Panc1 (cell line): ENCODE measurements around the gene CWC22. TPM values are rescaled to one million over a fixed set of nuclear protein-coding genes. Genes with fewer than 3 reads are reported as not detected.
A peak's percentile ranks its signal among the peaks of the same experiment; 100 is the strongest.

Source experiments
- ATAC-seq: fragments of 200-7000 bp; cut with Tn5 transposase; 2 replicates; pipeline ENCODE4 v1.9.1; 2020; ENCODE audit warnings: mild to moderate bottlenecking, moderate library complexity
- BruUV-seq: library from RNA; stranded (reverse); fragments of 400-500 nt; replicated peaks from 2 replicates; lab custom pipeline; 2021; lab: Mats Ljungman, UMichigan
- CTCF ChIA-PET: fragments of 300-600 bp; sonication (Branson Sonifier 250); formaldehyde crosslinking; loops from one replicate; lab custom pipeline; 2022; ENCODE audit warnings: antibody characterized with exemption; lab: Charles Lee
- POLR2A ChIA-PET: fragments of 300-600 bp; sonication (Branson Sonifier 250); formaldehyde crosslinking; loops from one replicate; lab custom pipeline; 2022; ENCODE audit warnings: antibody characterized with exemption; lab: Charles Lee
- DNase-seq: peaks from one replicate; pipeline ENCODE4 v3.0.0-alpha.2; 2010; ENCODE audit warnings: low read depth, low spot score
- H3K27ac ChIP-seq: 2 replicates; pipeline ENCODE4 v1.5.1; 2011; ENCODE audit warnings: mild to moderate bottlenecking, low read length, inconsistent platforms
- H3K27me3 ChIP-seq: fragments of 200-500 bp; sonication (Bioruptor generic); 2 replicates; pipeline ENCODE4 v1.6.0; 2014; ENCODE audit warnings: low read length, inconsistent platforms; ENCODE audit not compliant: control insufficient read depth, insufficient read depth
- H3K36me3 ChIP-seq: fragments of 200-500 bp; sonication (Bioruptor generic); 2 replicates; pipeline ENCODE4 v1.5.1; 2014; ENCODE audit warnings: inconsistent platforms, mild to moderate bottlenecking, low read length, moderate library complexity; ENCODE audit not compliant: control insufficient read depth, insufficient read depth
- H3K4me1 ChIP-seq: 2 replicates; pipeline ENCODE4 v1.5.1; 2011; ENCODE audit warnings: inconsistent platforms, mild to moderate bottlenecking, low read length, moderate library complexity; ENCODE audit not compliant: control insufficient read depth, insufficient read depth
- H3K4me3 ChIP-seq, 2 experiments: 2 replicates each; pipeline ENCODE4 v1.5.1; 2011 to 2012; ENCODE audit warnings: low read depth in 2 of 2, low read length in 2 of 2, mild to moderate bottlenecking in 2 of 2, inconsistent platforms in 1 of 2, moderate library complexity in 1 of 2
- H3K9me3 ChIP-seq: fragments of 200-500 bp; sonication (Bioruptor generic); 2 replicates; pipeline ENCODE4 v1.5.1; 2014; ENCODE audit warnings: low read depth, mild to moderate bottlenecking, inconsistent platforms, low read length, moderate library complexity; ENCODE audit not compliant: control insufficient read depth, insufficient read depth
- POLR2AphosphoS5 ChIP-seq: IDR thresholded peaks from 2 replicates; pipeline ENCODE4 v1.6.1; 2012; ENCODE audit warnings: mild to moderate bottlenecking, low read depth, low read length, moderate library complexity
- SIN3A ChIP-seq: IDR thresholded peaks from 2 replicates; pipeline ENCODE4 v1.6.1; 2012; ENCODE audit warnings: low read depth, mild to moderate bottlenecking, low read length, moderate library complexity, borderline replicate concordance; ENCODE audit not compliant: insufficient read depth
- TCF7L2 ChIP-seq: IDR thresholded peaks from 2 replicates; pipeline ENCODE4 v1.6.1; 2011; ENCODE audit warnings: mild to moderate bottlenecking, low read depth, low read length, inconsistent platforms
- in situ Hi-C: cut with HindIII; loops from 2 replicates; pipeline ENCODE4 v1.10.0; 2016; ENCODE audit warnings: low sequenced_read_pairs, low pct_unique_long_range_greater_than_20kb
- intact Hi-C: fragments of 100-400 bp; cut with micrococcal nuclease; formaldehyde crosslinking; loops from one replicate; pipeline ENCODE4 v1.10.0; 2022; ENCODE audit not compliant: unreplicated experiment
- total RNA-seq: library from RNA; stranded (reverse); gene quantifications from one replicate; pipeline ENCODE4 v1.2.1, GENCODE V29; 2021; ENCODE audit not compliant: unreplicated experiment
- TF ChIP-seq, protein P1 (sequence below), 2 experiments: IDR thresholded peaks; 2 replicates each; pipeline ENCODE4 v1.6.1; 2011 to 2012; ENCODE audit warnings: low read depth in 2 of 2, control low read depth in 1 of 2, low read length in 1 of 2, mild to moderate bottlenecking in 1 of 2, moderate library complexity in 1 of 2; ENCODE audit not compliant: insufficient read depth in 1 of 2
- TF ChIP-seq, protein P2 (sequence below): fragments of 450-650 bp; IDR thresholded peaks from 2 replicates; pipeline ENCODE4 v1.5.1; 2017; ENCODE audit warnings: mild to moderate bottlenecking

CWC22 gene
- total RNA-seq, 1 experiment from 2014 or later, result 17.2 TPM

DNA sequence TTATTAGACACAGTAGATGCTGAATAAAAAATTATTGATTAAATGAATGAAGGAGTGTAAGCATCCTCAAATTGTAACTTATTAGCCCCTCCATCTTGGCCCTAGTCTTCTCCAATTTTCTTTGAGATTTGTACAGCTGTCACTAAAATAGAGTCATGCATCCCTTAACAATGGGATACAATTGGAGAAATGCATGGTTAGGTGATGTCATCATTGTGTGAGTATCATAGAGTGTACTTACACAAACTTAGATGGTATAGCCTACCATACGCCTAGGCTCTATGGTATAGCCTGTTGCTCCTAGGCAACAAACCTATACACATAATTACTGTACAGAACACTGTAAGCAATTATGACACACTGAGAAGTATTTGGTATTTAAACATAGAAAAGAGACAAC is 107.4 kb downstream of the CWC22 start:
- H3K27me3 ChIP-seq, result no peaks in the 10 kb centered on the region
- intact Hi-C loops (no loop called here), in situ Hi-C loops (no loop called here)
- no peak overlapping the region for H3K27ac ChIP-seq
- H3K9me3 ChIP-seq, result no peaks in the 10 kb centered on the region
- no peak for ATAC-seq
- TF ChIP-seq, protein P1, sequence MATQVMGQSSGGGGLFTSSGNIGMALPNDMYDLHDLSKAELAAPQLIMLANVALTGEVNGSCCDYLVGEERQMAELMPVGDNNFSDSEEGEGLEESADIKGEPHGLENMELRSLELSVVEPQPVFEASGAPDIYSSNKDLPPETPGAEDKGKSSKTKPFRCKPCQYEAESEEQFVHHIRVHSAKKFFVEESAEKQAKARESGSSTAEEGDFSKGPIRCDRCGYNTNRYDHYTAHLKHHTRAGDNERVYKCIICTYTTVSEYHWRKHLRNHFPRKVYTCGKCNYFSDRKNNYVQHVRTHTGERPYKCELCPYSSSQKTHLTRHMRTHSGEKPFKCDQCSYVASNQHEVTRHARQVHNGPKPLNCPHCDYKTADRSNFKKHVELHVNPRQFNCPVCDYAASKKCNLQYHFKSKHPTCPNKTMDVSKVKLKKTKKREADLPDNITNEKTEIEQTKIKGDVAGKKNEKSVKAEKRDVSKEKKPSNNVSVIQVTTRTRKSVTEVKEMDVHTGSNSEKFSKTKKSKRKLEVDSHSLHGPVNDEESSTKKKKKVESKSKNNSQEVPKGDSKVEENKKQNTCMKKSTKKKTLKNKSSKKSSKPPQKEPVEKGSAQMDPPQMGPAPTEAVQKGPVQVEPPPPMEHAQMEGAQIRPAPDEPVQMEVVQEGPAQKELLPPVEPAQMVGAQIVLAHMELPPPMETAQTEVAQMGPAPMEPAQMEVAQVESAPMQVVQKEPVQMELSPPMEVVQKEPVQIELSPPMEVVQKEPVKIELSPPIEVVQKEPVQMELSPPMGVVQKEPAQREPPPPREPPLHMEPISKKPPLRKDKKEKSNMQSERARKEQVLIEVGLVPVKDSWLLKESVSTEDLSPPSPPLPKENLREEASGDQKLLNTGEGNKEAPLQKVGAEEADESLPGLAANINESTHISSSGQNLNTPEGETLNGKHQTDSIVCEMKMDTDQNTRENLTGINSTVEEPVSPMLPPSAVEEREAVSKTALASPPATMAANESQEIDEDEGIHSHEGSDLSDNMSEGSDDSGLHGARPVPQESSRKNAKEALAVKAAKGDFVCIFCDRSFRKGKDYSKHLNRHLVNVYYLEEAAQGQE (IDR thresholded peaks at IDR 0.05; ENCODE audit: insufficient read depth in 1 of 2, low read depth in 2 of 2, low read length in 1 of 2), result no peak
- TF ChIP-seq TCF7L2 (no peak), POLR2AphosphoS5 (no peak), SIN3A (no peak)
- TF ChIP-seq, protein P2, sequence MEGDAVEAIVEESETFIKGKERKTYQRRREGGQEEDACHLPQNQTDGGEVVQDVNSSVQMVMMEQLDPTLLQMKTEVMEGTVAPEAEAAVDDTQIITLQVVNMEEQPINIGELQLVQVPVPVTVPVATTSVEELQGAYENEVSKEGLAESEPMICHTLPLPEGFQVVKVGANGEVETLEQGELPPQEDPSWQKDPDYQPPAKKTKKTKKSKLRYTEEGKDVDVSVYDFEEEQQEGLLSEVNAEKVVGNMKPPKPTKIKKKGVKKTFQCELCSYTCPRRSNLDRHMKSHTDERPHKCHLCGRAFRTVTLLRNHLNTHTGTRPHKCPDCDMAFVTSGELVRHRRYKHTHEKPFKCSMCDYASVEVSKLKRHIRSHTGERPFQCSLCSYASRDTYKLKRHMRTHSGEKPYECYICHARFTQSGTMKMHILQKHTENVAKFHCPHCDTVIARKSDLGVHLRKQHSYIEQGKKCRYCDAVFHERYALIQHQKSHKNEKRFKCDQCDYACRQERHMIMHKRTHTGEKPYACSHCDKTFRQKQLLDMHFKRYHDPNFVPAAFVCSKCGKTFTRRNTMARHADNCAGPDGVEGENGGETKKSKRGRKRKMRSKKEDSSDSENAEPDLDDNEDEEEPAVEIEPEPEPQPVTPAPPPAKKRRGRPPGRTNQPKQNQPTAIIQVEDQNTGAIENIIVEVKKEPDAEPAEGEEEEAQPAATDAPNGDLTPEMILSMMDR, result no peak
- H3K4me3 ChIP-seq, result no peak overlapping the region
- no peak for DNase-seq
- H3K4me1 ChIP-seq, result no peaks in the 10 kb centered on the region
- no peaks in the 10 kb centered on the region for H3K36me3 ChIP-seq
- ChIA-PET POLR2A (no interaction called here), CTCF (no interaction called here)
- no TSS peak for BruUV-seq

DNA sequence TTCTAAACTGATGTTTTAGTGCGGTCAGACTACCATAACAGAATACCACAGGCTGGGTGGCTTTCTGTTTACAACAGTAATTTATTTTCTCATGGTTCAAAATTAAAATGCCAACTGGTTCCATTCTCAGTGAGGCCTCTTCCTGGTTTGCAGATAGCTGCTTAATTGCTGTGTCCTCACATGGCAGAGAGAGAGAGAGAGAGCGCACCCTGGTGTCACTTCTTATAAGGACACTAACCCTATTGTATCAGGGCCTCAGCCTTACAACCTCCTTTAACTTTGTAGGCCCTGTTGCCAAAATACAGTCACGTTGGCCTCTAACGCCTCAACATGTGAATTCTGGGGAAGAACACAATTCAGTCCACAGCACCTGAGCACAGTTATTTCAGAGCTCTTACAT is 108.2 kb downstream of the CWC22 start:
- CTCF ChIA-PET, result interaction anchor here (0.8 kb wide), 1 partner anchor 61 kb away, joined by 3 read pairs; no protein-coding TSS in a partner anchor
- Histone ChIP-seq H3K4me3 (no peak overlapping the region), H3K27ac (no peak overlapping the region), H3K36me3 (no peaks in the 10 kb centered on the region), H3K27me3 (no peaks in the 10 kb centered on the region), H3K4me1 (no peaks in the 10 kb centered on the region), H3K9me3 (no peaks in the 10 kb centered on the region)
- POLR2A ChIA-PET, result no interaction called here
- DNase-seq (no peak), ATAC-seq (no peak)
- in situ Hi-C loops (no loop called here), intact Hi-C loops (no loop called here)
- TF ChIP-seq, protein P2, result peak; percentile 61
- TF ChIP-seq, protein P1 (IDR thresholded peaks at IDR 0.05; ENCODE audit: insufficient read depth in 1 of 2, low read depth in 2 of 2, low read length in 1 of 2), result no peak
- BruUV-seq, result no TSS peak

Other genes starting within 250 kb of the CWC22 start
- 0.28 TPM for gene ZNF385B, start 145.7 kb downstream of the CWC22 start, total RNA-seq